T-helper 1 cell treated with Interleukin-12 subunit alpha and Interleukin-12 subunit beta and Interleukin-4 antibody, amounts not matched to agents 30 μg/mL and 1 μg/mL, for 36 hours (primary cell): ENCODE results near the gene RCC1.
A peak's percentile ranks its signal among the peaks of the same experiment; 100 is the strongest.
"Not testable (repeated sequence)": the region's sequence is repeated elsewhere in the genome, so short reads cannot be mapped to it uniquely, and the experiment has no call there.

Experiments
- H3K27ac Mint-ChIP-seq: one replicate; pipeline ENCODE4 v1.8.0; 2021; ENCODE audit warnings: mild to moderate bottlenecking, mixed read lengths
- H3K27me3 Mint-ChIP-seq: one replicate; pipeline ENCODE4 v1.8.0; 2021; ENCODE audit warnings: low read depth, mixed read lengths
- H3K36me3 Mint-ChIP-seq: one replicate; pipeline ENCODE4 v1.8.0; 2021; ENCODE audit warnings: low read depth, mixed read lengths
- H3K4me1 Mint-ChIP-seq: one replicate; pipeline ENCODE4 v1.8.0; 2021; ENCODE audit warnings: low read depth, mixed read lengths
- H3K4me3 Mint-ChIP-seq: one replicate; pipeline ENCODE4 v1.8.0; 2021; ENCODE audit warnings: mild to moderate bottlenecking, moderate library complexity, mixed read lengths
- H3K9me3 Mint-ChIP-seq: one replicate; pipeline ENCODE4 v1.8.0; 2021; ENCODE audit warnings: mixed read lengths

The RCC1 gene

DNA sequence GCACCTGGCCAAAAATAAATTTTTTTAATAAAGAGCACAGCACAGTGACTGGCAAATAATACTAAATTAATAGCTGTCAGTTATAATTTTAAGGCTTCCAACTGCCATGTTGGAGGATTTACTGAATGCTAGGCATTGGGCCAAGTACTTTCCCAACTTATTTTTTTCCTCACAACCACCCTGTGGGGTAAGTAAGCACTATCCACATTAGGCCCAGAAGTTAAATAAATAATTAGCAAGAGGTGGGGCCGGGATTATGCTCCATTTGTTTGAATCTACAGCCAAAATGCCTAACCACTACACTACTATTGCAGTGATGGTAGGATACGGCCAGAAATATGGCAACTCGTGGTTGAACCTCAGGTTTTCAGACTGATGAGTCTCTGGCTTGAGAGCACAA, 42.5 kb downstream of the RCC1 start:
- Mint-ChIP-seq H3K27ac (no peak overlapping the region), H3K4me1 (peaks cover 5% of the 10 kb centered on the region), H3K36me3 (no peaks in the 10 kb centered on the region), H3K27me3 (no peaks in the 10 kb centered on the region), H3K4me3 (no peak overlapping the region), H3K9me3 (no peaks in the 10 kb centered on the region)

DNA sequence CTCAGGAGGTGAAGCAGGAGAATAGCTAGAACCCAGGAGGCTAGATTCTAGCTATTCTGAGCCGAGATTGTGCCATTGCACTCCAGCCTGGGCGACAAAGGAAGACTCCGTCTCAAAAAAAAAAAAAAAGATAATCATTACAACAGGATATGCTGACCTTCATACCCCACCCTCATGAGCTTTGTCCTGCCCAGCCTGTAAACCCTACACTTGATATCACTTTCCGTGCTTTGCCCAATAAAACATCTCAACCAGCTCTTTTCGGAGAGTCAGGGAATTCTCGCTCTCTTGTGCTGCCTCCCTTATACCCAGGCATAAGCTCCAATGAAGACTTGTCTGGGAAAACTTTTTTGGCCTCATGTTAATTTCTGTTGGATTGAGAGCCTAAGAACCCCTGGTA, 45.5 kb downstream of the RCC1 start:
- Mint-ChIP-seq H3K27ac (peak overlapping the region; percentile 15), H3K4me1 (peaks cover 15% of the 10 kb centered on the region), H3K36me3 (peaks cover 11% of the 10 kb centered on the region), H3K4me3 (no peak overlapping the region), H3K27me3 (no peaks in the 10 kb centered on the region), H3K9me3 (no peaks in the 10 kb centered on the region)

DNA sequence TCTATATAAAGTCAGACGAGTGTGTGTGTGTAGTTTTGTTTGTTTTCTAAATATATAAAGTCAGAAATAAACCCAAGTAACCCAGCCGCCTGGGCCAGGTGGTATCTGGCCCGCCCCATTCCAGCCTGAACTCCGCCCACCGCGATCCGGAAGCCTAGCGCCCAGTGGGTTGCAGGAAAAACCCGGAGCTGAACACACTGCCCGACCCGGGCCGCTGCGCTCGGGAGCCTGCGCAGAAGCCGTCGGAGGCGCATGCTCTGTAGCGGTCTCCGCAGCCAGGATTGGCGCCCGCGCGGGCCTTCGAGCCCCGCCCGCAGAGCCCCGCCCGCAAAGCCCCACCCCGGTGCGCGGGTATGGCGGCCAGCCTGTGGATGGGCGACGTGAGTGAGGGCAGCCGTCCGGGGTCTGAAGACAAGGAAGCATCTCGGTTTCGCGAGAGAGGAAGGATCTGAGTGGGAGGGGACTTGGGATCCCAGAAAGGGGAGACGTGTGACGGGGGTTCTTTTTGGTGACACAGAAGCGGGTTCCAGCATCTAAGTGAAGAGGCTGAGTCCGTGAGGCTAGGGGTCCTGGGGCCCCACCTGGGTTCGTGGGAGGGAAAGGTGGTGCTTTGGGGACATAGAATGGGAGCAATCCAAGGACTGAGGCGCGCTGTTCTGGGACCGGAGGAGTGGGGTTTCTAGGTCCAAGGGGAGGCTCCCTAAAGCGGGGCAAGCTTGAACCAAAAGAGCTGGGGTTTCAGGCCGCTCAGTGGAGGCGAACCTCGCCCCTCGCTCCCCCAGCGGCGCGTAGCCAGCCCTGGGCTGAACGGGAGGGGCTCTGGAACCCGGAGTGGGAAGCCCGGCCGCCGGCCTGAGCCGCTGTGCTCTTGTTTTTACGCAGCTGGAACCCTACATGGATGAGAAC, 47.2 kb downstream of the RCC1 start, which contains the start of gene TRNAU1AP:
TRNAU1AP (plus strand) TSS at position 328 of the 906 bp plus-strand sequence; CDS start at position 354, 26 bp downstream.
- no peaks in the 10 kb centered on the region for H3K9me3 Mint-ChIP-seq
- peaks cover 17% of the 10 kb centered on the region for H3K36me3 Mint-ChIP-seq
- peaks cover 15% of the 10 kb centered on the region for H3K4me1 Mint-ChIP-seq
- H3K27ac Mint-ChIP-seq = peak within 1 kb of the TSS; percentile 99
- peak within 1 kb of the TSS; percentile 99 for H3K4me3 Mint-ChIP-seq
- H3K27me3 Mint-ChIP-seq = no peaks in the 10 kb centered on the region

DNA sequence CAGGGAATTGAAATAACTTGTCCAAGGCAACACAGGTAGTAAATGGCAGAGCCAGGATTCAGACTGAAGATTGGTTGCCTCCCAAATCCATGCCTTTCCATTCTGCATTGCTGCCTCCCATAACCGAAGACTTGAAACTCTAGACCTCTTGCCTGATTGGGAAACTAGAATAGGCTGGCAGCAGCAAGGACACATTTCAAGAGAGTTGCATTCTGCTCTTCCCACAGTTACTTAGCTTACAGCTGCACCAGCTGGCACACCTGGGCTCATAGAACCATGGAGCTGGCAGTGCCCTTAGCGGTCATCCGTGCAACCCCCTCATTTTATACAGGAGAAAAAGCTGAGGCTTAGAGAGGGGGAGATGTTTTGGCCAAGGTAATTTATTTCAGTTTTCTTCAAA, 55.0 kb downstream of the RCC1 start:
- no peaks in the 10 kb centered on the region for H3K27me3 Mint-ChIP-seq
- peaks cover 35% of the 10 kb centered on the region for H3K36me3 Mint-ChIP-seq
- H3K4me1 Mint-ChIP-seq = no peaks in the 10 kb centered on the region
- H3K4me3 Mint-ChIP-seq = no peak overlapping the region
- H3K9me3 Mint-ChIP-seq = no peaks in the 10 kb centered on the region
- H3K27ac Mint-ChIP-seq = no peak overlapping the region

DNA sequence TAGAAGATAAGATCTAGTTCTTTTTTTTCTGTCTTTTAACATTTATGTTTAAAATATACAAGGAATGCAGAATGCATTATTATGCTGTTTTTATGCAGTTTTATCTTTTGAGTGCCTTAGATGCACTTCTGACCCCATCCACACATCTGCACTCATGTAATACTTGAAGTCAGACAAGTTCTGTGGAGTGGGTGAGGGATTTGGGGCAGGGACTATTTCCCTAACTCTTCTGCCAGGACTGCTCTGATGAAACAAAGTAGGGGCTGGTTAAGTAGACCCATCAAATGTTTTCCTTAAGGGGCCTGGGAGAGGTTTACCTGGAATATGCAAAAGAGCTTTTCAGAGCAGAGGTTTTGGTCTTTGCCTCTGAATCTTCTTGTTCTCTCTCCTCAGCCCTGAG, 58.5 kb downstream of the RCC1 start:
- no peak overlapping the region for H3K4me3 Mint-ChIP-seq
- H3K27ac Mint-ChIP-seq = no peak overlapping the region
- peaks cover 44% of the 10 kb centered on the region for H3K36me3 Mint-ChIP-seq
- no peaks in the 10 kb centered on the region for H3K27me3 Mint-ChIP-seq
- H3K4me1 Mint-ChIP-seq = peaks cover 5% of the 10 kb centered on the region
- H3K9me3 Mint-ChIP-seq = no peaks in the 10 kb centered on the region

DNA sequence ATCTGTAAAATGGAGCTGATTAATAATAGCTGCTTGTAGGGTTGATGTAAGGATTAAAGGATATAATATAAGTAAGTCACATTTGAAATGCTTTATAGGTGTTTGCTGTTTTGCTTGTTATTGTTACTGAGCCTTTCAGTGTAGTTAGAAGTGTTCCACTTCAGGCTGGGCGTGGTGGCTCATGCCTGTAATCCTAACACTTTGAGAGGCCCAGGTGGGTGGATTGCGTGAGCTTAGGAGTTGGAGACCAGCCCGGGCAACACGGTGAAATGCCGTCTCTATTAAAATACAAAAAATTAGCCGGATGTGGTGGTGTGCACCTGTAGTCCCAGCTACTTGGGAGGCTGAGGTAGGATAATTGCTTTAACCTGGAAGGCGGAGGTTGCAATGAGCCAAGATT, 59.2 kb downstream of the RCC1 start:
- peaks cover 5% of the 10 kb centered on the region for H3K4me1 Mint-ChIP-seq

DNA sequence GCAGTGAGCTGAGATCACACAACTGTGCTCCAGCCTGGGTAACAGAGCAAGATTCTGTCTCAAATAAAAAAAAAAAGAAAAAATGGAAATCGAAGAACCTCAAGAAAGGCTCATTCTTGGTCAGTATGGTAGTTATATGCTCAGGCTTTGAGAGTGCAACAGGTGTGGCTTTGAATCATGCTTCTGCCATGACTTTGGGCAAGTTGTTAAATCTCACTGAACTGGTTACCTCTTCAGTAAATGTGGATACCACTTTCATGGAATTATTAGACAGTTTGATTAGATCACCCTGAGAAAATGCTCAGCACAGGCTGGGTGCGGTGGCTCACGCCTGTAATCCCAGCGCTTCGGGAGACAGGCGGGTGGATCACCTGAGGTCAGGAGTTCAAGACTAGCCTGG, 59.9 kb downstream of the RCC1 start:
- H3K36me3 Mint-ChIP-seq = peaks cover 37% of the 10 kb centered on the region

More for the DNA sequence above, 59.2 kb downstream of the RCC1 start:
- Mint-ChIP-seq H3K27me3 (no peaks in the 10 kb centered on the region), H3K9me3 (no peaks in the 10 kb centered on the region), H3K27ac (no peak overlapping the region), H3K4me3 (no peak overlapping the region), H3K36me3 (peaks cover 40% of the 10 kb centered on the region)

DNA sequence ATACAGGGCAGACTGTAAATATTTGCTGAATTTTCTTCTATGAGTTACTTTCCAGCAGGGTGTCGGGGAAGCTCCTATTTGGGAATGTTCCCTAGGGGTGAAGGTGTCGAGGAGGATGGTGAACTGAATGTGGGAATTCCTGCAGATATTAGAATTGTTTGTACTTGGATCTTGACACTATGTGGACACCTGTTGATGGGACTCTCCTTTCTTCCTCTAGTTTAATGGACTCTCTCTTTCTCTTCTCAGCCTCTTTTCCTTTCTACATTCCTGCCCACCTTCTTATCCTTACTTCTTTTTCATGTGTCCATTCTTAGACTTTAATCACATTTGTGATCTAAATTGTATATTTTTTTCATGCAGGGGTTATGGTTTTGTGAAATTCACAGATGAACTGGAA, 61.1 kb downstream of the RCC1 start:
- Mint-ChIP-seq H3K27me3 (no peaks in the 10 kb centered on the region), H3K9me3 (no peaks in the 10 kb centered on the region), H3K4me1 (peaks cover 5% of the 10 kb centered on the region), H3K27ac (no peak overlapping the region), H3K36me3 (peaks cover 39% of the 10 kb centered on the region), H3K4me3 (no peak overlapping the region)

More for the DNA sequence above, 59.9 kb downstream of the RCC1 start:
- Mint-ChIP-seq H3K27me3 (no peaks in the 10 kb centered on the region), H3K27ac (no peak overlapping the region), H3K9me3 (no peaks in the 10 kb centered on the region), H3K4me3 (no peak overlapping the region), H3K4me1 (peaks cover 5% of the 10 kb centered on the region)

DNA sequence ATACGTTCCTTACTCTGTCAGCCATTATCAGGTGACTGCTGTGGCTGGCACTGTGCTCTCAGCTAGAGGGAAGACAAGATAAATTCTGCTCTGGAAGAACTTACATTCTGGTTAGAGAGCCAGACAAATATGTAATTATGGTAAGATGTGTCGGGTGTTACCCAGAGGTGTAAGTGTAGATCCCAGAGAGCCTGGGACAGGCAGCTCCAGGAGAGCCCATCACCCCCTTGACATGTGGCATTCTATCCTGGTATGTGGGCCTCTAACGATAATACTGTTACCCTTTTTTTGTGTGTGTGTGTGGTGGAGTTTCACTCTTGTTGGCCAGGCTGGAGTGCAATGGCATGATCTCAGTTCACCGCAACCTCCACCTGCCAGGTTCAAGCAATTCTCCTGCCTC, 66.1 kb downstream of the RCC1 start:
- Mint-ChIP-seq H3K4me1 (peaks cover 5% of the 10 kb centered on the region), H3K36me3 (peaks cover 27% of the 10 kb centered on the region), H3K4me3 (no peak overlapping the region), H3K9me3 (no peaks in the 10 kb centered on the region), H3K27me3 (no peaks in the 10 kb centered on the region), H3K27ac (peak overlapping the region; percentile 34)

DNA sequence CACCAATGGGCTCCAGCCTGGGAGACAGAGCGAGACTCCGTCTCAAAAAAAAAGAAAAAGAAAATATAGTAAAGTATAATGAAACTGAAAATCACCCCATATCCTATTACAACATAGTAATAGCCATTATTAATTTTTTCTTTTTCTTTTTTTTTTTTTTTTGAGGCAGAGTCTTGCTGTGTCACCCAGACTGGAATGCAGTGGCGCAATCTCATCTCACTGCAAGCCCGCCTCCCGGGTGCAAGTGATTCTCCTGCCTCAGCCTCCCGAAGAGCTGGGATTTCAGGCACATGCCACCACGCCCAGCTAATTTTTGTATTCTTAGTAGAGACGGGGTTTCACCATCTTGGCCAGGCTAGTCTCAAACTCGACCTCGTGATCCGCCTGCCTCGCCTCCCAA, 67.0 kb downstream of the RCC1 start:
- peaks cover 30% of the 10 kb centered on the region for H3K36me3 Mint-ChIP-seq
- H3K27ac Mint-ChIP-seq, H3K27me3 Mint-ChIP-seq, H3K4me3 Mint-ChIP-seq, H3K9me3 Mint-ChIP-seq, H3K4me1 Mint-ChIP-seq: not testable (repeated sequence)

DNA sequence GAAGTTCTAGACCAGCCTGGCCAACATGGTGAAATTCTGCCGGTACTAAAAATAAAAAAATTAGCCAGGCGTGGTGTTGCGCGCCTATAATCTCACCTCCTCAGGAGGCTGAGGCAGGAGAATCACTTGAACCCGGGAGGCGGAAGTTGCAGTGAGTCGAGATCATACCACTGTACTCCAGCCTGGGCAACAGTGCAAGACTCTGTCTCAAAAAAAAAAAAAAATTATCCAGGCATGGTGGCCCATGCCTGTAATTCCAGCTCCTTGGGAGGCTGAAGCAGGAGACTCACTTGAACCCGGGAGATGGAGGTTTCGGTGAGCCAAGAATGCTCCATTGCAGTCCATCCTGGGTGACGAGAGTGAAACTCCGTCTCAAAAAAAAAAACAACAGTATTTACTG, 67.7 kb downstream of the RCC1 start:
- Mint-ChIP-seq H3K36me3 (peaks cover 30% of the 10 kb centered on the region), H3K27ac (no peak overlapping the region), H3K27me3 (no peaks in the 10 kb centered on the region), H3K4me1 (peaks cover 9% of the 10 kb centered on the region), H3K4me3 (no peak overlapping the region), H3K9me3 (no peaks in the 10 kb centered on the region)

DNA sequence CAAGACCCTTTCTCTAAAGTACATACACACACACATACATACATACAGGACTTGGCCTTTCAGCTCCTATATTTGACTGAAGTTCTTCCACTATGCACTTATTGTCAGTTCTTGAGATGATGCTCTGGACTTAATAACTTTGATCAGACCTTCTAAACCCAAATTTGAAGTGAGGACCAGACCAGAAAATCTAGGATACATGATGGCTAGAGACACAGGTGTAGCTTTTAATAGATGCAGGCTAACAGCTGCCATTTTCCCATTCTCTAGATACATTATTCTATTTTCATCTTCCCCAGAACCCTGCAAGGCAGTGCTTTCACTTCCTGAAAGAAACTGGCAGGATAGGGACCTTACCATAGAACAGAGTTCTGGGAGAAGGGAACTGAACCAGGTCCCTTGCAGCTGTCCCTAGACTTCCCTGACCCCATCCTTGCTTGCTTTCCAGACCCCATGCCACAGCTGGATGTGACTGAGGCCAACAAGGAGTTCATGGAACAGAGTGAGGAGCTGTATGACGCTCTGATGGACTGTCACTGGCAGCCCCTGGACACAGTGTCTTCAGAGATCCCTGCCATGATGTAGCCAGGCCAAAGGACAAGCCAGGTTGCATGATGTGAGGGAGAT, 71.3 kb downstream of the RCC1 start:
- Mint-ChIP-seq H3K27me3 (no peaks in the 10 kb centered on the region), H3K4me1 (peaks cover 22% of the 10 kb centered on the region), H3K36me3 (peaks cover 45% of the 10 kb centered on the region), H3K9me3 (no peaks in the 10 kb centered on the region), H3K27ac (peak overlapping the region; percentile 43), H3K4me3 (no peak overlapping the region)

DNA sequence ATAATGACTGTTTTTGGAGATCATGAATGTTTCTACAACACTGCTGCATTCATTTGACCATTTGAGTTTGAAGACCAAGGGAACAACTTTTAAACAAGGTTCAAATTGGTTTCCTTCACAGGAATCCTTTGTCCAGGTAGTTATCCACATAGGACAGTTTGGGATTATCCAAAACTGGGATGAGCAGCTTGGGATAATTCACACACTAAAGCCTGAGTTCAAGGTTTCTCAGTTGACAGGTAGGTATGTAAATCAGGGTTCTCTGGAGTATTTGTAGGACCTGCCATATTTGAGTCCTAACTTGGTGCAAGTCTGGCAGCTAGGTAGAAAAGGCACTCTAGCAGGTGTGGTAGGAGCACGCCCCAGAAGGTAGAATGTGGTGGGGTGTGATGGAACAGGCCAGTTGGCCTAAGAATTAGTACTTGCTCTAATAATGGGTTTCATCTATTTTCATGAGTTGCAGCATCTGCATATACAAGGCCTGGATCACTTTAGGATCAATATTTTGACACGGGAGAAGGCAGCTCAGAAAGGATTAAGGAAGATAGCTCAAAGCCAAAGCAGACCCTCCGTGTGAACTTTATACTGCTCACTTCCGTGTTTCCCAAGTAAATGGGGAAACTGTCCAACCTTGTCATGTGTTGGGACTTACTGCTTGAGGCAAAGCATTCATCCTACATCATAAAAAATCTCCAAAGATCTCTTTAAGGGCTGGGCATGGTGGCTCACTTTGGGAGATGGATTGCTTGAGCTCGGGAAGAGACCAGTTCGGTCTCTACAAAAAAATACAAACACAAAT, 72.1 kb downstream of the RCC1 start:
- Mint-ChIP-seq H3K4me1 (peaks cover 24% of the 10 kb centered on the region), H3K9me3 (no peaks in the 10 kb centered on the region), H3K4me3 (no peak overlapping the region), H3K27me3 (no peaks in the 10 kb centered on the region), H3K36me3 (peaks cover 45% of the 10 kb centered on the region), H3K27ac (peak overlapping the region; percentile 10)

DNA sequence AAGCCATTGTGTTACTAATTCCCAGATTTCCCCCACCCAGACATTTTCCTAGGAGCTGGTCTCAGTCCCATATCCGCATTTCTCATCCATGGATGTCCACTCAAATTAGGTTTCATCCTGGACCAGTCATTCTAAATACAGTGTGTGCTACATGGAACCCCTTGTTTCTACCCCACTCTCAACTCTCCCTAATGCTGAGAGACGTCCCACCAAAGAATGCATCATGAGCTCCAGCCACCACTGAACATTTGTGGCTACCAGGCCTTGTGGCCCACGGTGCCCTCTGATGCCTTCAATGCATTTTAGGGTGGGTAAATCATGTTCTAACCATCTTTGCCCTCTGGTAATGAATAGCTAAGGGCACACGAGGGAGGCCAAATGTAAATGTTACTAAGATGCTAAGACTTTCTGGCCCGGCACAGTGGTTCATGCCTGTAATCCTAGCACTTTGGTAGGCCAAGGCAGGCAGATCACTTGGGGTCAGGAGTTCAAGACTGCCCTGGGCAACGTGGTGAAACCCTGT, 72.9 kb downstream of the RCC1 start:
- H3K36me3 Mint-ChIP-seq = peaks cover 45% of the 10 kb centered on the region
- H3K4me1 Mint-ChIP-seq = peaks cover 27% of the 10 kb centered on the region
- no peak overlapping the region for H3K27ac Mint-ChIP-seq
- H3K27me3 Mint-ChIP-seq = no peaks in the 10 kb centered on the region
- H3K4me3 Mint-ChIP-seq = peak overlapping the region; percentile 94
- no peaks in the 10 kb centered on the region for H3K9me3 Mint-ChIP-seq
